ENCODE measurements around the gene RPUSD3.
A peak's percentile ranks its signal among the peaks of the same experiment; 100 is the strongest.

RPUSD3 gene

DNA sequence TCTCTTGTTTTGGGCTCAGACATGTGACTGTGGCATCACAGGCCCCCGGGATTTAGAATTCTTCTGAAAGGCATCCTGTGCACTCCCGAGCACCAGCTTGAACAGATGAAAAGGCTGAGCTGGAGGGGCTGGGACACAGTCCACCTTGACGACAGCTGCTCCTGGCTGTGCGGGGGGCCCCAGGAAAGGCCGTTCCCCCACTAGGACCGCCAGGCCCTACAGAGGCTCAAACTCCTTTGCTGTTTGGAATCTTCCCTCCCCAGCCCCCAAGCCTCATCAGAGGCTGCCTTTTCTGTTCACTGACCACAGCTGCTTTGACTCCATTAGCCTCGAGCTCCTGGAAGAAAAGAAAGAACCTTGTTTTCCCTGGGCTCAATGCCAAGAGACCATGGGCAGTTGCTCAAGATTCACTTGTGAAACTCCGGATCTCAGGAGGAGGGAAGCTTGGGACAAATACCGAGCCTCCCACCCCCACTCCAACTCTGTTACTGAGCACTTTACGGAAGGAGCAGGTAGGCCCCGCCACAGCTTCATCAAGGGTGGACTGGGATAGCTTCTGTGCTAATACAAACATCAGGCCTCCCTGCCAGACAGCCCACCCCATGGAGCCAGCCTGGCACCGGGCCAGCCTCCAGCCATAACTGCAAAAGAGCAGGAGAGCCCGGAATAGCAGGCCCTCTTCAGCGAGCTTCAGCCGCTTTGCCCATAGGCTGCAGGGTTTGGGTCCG is 20.6 kb upstream of the RPUSD3 start:
- TF ChIP-seq NFIC (IDR thresholded peaks at IDR 0.05) (peak; percentile 59), TEAD4 (IDR thresholded peaks at IDR 0.05) (no peak), CEBPB (IDR thresholded peaks at IDR 0.05) (peak; percentile 86)

- TF ChIP-seq CEBPB (IDR thresholded peaks at IDR 0.05): no peak
- no peak for TF ChIP-seq REST (IDR thresholded peaks at IDR 0.05; ENCODE audit: low read depth)
- no peak for TF ChIP-seq CREB1 (IDR thresholded peaks at IDR 0.05; ENCODE audit: low read depth)
- TF ChIP-seq EP300 (IDR thresholded peaks at IDR 0.05; ENCODE audit: borderline replicate concordance): no peak
- TF ChIP-seq USF1 (IDR thresholded peaks at IDR 0.05): no peak
- TF ChIP-seq RAD21 (IDR thresholded peaks at IDR 0.05; ENCODE audit: low read depth): no peak
- TF ChIP-seq ZBTB7A (IDR thresholded peaks at IDR 0.05; ENCODE audit: low read depth): no peak
Measured at GRCh38 chr3:9863058-9863772, 19.4 kb upstream of the RPUSD3 start.

DNA sequence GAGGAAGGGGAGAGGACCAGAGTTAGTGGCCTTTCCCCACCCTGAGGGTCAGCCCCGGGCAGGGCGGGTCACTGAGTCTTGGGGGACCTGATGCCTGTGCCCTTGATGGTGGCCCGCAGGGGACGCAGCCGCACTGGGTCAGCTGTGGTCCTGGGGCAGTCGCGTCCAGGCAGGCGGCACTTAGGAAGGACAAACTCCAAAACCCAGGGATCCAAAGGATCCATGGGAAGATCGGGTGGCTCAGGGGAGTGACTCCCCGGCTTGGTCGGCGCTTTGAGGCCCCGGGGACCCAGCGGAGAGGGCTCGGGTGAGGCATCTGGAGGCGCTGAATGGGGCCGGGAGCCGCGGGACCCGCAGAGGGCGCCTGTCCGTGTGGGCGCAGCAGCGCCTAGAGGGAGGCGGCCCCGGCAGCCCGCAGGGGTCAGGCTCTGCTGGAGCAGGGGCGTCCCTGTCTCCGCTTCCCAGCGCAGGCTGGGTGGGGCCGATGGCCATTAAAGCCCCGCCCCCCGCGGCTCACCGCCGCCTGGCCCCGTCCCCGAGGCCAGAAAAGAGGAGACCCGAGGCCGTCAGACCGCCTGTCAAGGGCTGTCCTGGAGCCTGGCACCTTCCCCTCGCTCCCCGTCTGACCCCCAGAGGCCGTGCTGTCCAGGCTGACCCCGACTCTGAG is 18.7 kb upstream of the RPUSD3 start:
- TF ChIP-seq NFIC (IDR thresholded peaks at IDR 0.05): no peak
- TF ChIP-seq, protein P1, sequence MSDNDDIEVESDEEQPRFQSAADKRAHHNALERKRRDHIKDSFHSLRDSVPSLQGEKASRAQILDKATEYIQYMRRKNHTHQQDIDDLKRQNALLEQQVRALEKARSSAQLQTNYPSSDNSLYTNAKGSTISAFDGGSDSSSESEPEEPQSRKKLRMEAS (IDR thresholded peaks at IDR 0.05): no peak
- TF ChIP-seq CREB1 (IDR thresholded peaks at IDR 0.05; ENCODE audit: low read depth): no peak
- no peak for TF ChIP-seq RAD21 (IDR thresholded peaks at IDR 0.05; ENCODE audit: low read depth)
- no peak for TF ChIP-seq EP300 (IDR thresholded peaks at IDR 0.05; ENCODE audit: borderline replicate concordance)
- TF ChIP-seq ZBTB7A (IDR thresholded peaks at IDR 0.05; ENCODE audit: low read depth): no peak

DNA sequence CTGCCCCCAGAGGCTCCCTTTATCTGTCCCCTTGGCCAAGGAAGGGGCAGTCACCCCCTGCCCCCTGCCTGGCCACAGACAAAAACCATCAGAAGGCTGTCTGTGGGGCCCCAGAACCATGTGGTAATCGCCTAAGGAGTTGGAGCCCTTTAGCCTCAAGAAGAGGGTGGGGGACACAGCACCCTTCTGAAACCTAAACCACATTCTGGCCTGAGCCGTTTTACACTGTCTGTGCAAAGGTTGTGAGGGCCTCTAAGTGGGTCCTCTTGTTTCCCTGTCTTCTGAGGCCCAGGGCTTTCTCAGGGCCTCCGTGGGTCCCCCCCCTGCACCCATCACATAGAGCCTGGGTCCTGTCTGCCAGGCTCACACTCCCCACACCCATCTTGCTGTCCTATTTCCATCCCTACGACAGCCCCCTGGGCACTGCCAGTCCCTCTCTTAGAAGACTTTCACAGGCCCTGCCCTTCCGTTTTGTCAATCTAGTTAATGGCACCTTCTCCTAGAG is 17.9 kb upstream of the RPUSD3 start:
- TF ChIP-seq FOXM1 (IDR thresholded peaks at IDR 0.05; ENCODE audit: borderline replicate concordance, low read depth): no peak
- TF ChIP-seq, protein P1 (IDR thresholded peaks at IDR 0.05): no peak
- no peak for TF ChIP-seq NFIC (IDR thresholded peaks at IDR 0.05)
- no peak for TF ChIP-seq REST (IDR thresholded peaks at IDR 0.05; ENCODE audit: low read depth)
- TF ChIP-seq EGR1 (IDR thresholded peaks at IDR 0.05): no peak
- no peak for TF ChIP-seq CEBPB (IDR thresholded peaks at IDR 0.05)
- no peak for TF ChIP-seq TEAD4 (IDR thresholded peaks at IDR 0.05)
- no peak for TF ChIP-seq TAF1 (IDR thresholded peaks at IDR 0.05; ENCODE audit: low read depth)

- TF ChIP-seq TCF12 (IDR thresholded peaks at IDR 0.05; ENCODE audit: low read depth): no peak
- TF ChIP-seq YY1 (IDR thresholded peaks at IDR 0.05; ENCODE audit: low read depth): no peak
- TF ChIP-seq TAF1 (IDR thresholded peaks at IDR 0.05; ENCODE audit: low read depth): no peak
- TF ChIP-seq, protein P1 (IDR thresholded peaks at IDR 0.05): no peak
- no peak for TF ChIP-seq ZBTB7A (IDR thresholded peaks at IDR 0.05; ENCODE audit: low read depth)
- TF ChIP-seq EGR1 (IDR thresholded peaks at IDR 0.05): no peak
- no peak for TF ChIP-seq TEAD4 (IDR thresholded peaks at IDR 0.05)
- TF ChIP-seq REST (IDR thresholded peaks at IDR 0.05; ENCODE audit: low read depth): no peak
- TF ChIP-seq CEBPB (IDR thresholded peaks at IDR 0.05): no peak
- no peak for TF ChIP-seq USF1 (IDR thresholded peaks at IDR 0.05)
- TF ChIP-seq EP300 (IDR thresholded peaks at IDR 0.05; ENCODE audit: borderline replicate concordance): no peak
- TF ChIP-seq RAD21 (IDR thresholded peaks at IDR 0.05; ENCODE audit: low read depth): no peak
- TF ChIP-seq CREB1 (IDR thresholded peaks at IDR 0.05; ENCODE audit: low read depth): no peak
- no peak for TF ChIP-seq FOXM1 (IDR thresholded peaks at IDR 0.05; ENCODE audit: borderline replicate concordance, low read depth)
Measured at GRCh38 chr3:9861201-9861600, 17.4 kb upstream of the RPUSD3 start.
